Amygdala (tissue), 56 donors: ENCODE measurements around the gene IL17RE.
"Not testable (repeated sequence)": the region's sequence is repeated elsewhere in the genome, so short reads cannot be mapped to it uniquely, and the experiment has no call there.

ENCODE experiments used
- DNase-seq, 56 donors: peaks; one replicate each; lab custom pipeline; 2025; lab: John Stamatoyannopoulos, UW

IL17RE gene

GRCh38 chr3:9902372-9903237, at the start of gene IL17RE:
Gene IL17RE (plus strand): TSS chr3:9902848. CDS start chr3:9902933, 85 bp downstream.
- DNase-seq: no peak

- not testable (repeated sequence) for DNase-seq
Measured at GRCh38 chr3:9854291-9854940, 48.2 kb upstream of the IL17RE start.

GRCh38 chr3:9855594-9855993, 47.1 kb upstream of the IL17RE start:
- no peak for DNase-seq

GRCh38 chr3:9859530-9860025, 43.1 kb upstream of the IL17RE start:
- DNase-seq: no peak

GRCh38 chr3:9861201-9861600, 41.4 kb upstream of the IL17RE start:
- DNase-seq: no peak

- no peak for DNase-seq
Measured at GRCh38 chr3:9861626-9862130, 41.0 kb upstream of the IL17RE start.

- DNase-seq: no peak
Measured at GRCh38 chr3:9862391-9863057, 40.1 kb upstream of the IL17RE start.

GRCh38 chr3:9863058-9863772, 39.4 kb upstream of the IL17RE start:
- DNase-seq: no peak

GRCh38 chr3:9864200-9864927, 38.3 kb upstream of the IL17RE start:
- DNase-seq: peak in 52 of 56 donors; percentile 23 to 91 (median 52)

- DNase-seq: peak in 1 of 56 donors; percentile 5
Measured at GRCh38 chr3:9865125-9865637, 37.5 kb upstream of the IL17RE start.

GRCh38 chr3:9866639-9867038, 36.0 kb upstream of the IL17RE start:
- no peak for DNase-seq

GRCh38 chr3:9867106-9867505, 35.5 kb upstream of the IL17RE start:
- DNase-seq: no peak

GRCh38 chr3:9869955-9870354, 32.7 kb upstream of the IL17RE start:
- DNase-seq: no peak

GRCh38 chr3:9870978-9871377, 31.7 kb upstream of the IL17RE start:
- no peak for DNase-seq

GRCh38 chr3:9872067-9872466, 30.6 kb upstream of the IL17RE start:
- DNase-seq: not testable (repeated sequence)

GRCh38 chr3:9875448-9875847, 27.2 kb upstream of the IL17RE start:
- no peak for DNase-seq

- not testable (repeated sequence) for DNase-seq
Measured at GRCh38 chr3:9876255-9876654, 26.4 kb upstream of the IL17RE start.

- no peak for DNase-seq
Measured at GRCh38 chr3:9876991-9877390, 25.7 kb upstream of the IL17RE start.

GRCh38 chr3:9878700-9879099, 23.9 kb upstream of the IL17RE start:
- no peak for DNase-seq
